HK-2 (cell line): ENCODE results near the gene DNAH3.
"Not testable (repeated sequence)": the region's sequence is repeated elsewhere in the genome, so short reads cannot be mapped to it uniquely, and the experiment has no call there.

Source experiments
- DNase-seq: peaks from one replicate; pipeline ENCODE4 v3.0.0-alpha.2; 2018; ENCODE audit not compliant: unreplicated experiment

Gene DNAH3

GRCh38 chr16:21075252-21075651 is 75.4 kb downstream of the DNAH3 start:
- DNase-seq = no peak

- no peak for DNase-seq
These were observed 77.7 kb downstream of the DNAH3 start for GRCh38 chr16:21072976-21073375.

- DNase-seq = no peak
These were observed 78.9 kb downstream of the DNAH3 start for GRCh38 chr16:21071741-21072140.

- DNase-seq = no peak
These were observed 80.1 kb downstream of the DNAH3 start for GRCh38 chr16:21070564-21070963.

- DNase-seq = no peak
These were observed 80.7 kb downstream of the DNAH3 start for GRCh38 chr16:21069986-21070385.

GRCh38 chr16:21064203-21064602 is 86.4 kb downstream of the DNAH3 start:
- no peak for DNase-seq

- DNase-seq = not testable (repeated sequence)
These were observed 87.3 kb downstream of the DNAH3 start for GRCh38 chr16:21063314-21063713.

GRCh38 chr16:21060027-21060510 is 90.6 kb downstream of the DNAH3 start:
- DNase-seq = no peak

- DNase-seq = no peak
These were observed 92.8 kb downstream of the DNAH3 start for GRCh38 chr16:21057875-21058274.

GRCh38 chr16:21056396-21056795 is 94.2 kb downstream of the DNAH3 start:
- no peak for DNase-seq

GRCh38 chr16:21055738-21056137 is 94.9 kb downstream of the DNAH3 start:
- not testable (repeated sequence) for DNase-seq

GRCh38 chr16:21053590-21053989 is 97.1 kb downstream of the DNAH3 start:
- DNase-seq = no peak

GRCh38 chr16:21048091-21048912 is 102.3 kb downstream of the DNAH3 start:
- not testable (repeated sequence) for DNase-seq

GRCh38 chr16:21038197-21038596 is 112.4 kb downstream of the DNAH3 start:
- no peak for DNase-seq

GRCh38 chr16:21037736-21038135 is 112.9 kb downstream of the DNAH3 start:
- DNase-seq = no peak

GRCh38 chr16:21037168-21037567 is 113.5 kb downstream of the DNAH3 start:
- DNase-seq = no peak

GRCh38 chr16:21036471-21036870 is 114.2 kb downstream of the DNAH3 start:
- DNase-seq = no peak

GRCh38 chr16:21033704-21034103 is 116.9 kb downstream of the DNAH3 start:
- DNase-seq = no peak

GRCh38 chr16:21033264-21033663 is 117.4 kb downstream of the DNAH3 start:
- no peak for DNase-seq

- no peak for DNase-seq
These were observed 121.9 kb downstream of the DNAH3 start for GRCh38 chr16:21028728-21029127.

- DNase-seq = no peak
These were observed 123.8 kb downstream of the DNAH3 start for GRCh38 chr16:21026846-21027245.

GRCh38 chr16:21023509-21024202 is 127.0 kb downstream of the DNAH3 start:
- DNase-seq = no peak

- DNase-seq = no peak
These were observed 129.3 kb downstream of the DNAH3 start for GRCh38 chr16:21021316-21021715.
